Uterus (tissue), 2 donors: ENCODE data around the gene CLDN9.

Experiments used
- POLR2A ChIP-seq, 2 donors: fragments of 450-650 bp; IDR thresholded peaks; one replicate each; pipeline ENCODE4 v1.6.1; 2016; ENCODE audit warnings: antibody characterized with exemption in 2 of 2, mild to moderate bottlenecking in 1 of 2, moderate library complexity in 1 of 2
- TF ChIP-seq, protein P1 (sequence below), 4 experiments: fragments of 200-600 bp in 2 of 4; fragments of 450-650 bp in 2 of 4; sonication (generic) in 2 of 4; IDR thresholded peaks; one replicate each; pipeline ENCODE4 v1.5.1; 2016 to 2019; ENCODE audit warnings: antibody characterized with exemption in 4 of 4, mild to moderate bottlenecking in 2 of 4, moderate library complexity in 1 of 4

- TF ChIP-seq, protein P1, sequence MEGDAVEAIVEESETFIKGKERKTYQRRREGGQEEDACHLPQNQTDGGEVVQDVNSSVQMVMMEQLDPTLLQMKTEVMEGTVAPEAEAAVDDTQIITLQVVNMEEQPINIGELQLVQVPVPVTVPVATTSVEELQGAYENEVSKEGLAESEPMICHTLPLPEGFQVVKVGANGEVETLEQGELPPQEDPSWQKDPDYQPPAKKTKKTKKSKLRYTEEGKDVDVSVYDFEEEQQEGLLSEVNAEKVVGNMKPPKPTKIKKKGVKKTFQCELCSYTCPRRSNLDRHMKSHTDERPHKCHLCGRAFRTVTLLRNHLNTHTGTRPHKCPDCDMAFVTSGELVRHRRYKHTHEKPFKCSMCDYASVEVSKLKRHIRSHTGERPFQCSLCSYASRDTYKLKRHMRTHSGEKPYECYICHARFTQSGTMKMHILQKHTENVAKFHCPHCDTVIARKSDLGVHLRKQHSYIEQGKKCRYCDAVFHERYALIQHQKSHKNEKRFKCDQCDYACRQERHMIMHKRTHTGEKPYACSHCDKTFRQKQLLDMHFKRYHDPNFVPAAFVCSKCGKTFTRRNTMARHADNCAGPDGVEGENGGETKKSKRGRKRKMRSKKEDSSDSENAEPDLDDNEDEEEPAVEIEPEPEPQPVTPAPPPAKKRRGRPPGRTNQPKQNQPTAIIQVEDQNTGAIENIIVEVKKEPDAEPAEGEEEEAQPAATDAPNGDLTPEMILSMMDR (IDR thresholded peaks at IDR 0.05), result no peak
- no peak for TF ChIP-seq POLR2A (IDR thresholded peaks at IDR 0.05)
Observed at GRCh38 chr16:3044708-3045107, 32.0 kb downstream of the CLDN9 start.
